Activated naive CD8-positive, alpha-beta T cell treated with anti-CD3 and anti-CD28 coated beads, Interleukin-2, amount 50 U/mL, for 24 hours (primary cell): ENCODE results near the gene MFN2.
"Not testable (repeated sequence)": the region's sequence is repeated elsewhere in the genome, so short reads cannot be mapped to it uniquely, and the experiment has no call there.

ENCODE experiments used
- ATAC-seq: fragments of 150-1000 bp; cut with Tn5 transposase; one replicate; pipeline ENCODE4 v1.10.0; 2021
- DNase-seq: peaks from one replicate; pipeline ENCODE4 v3.0.0; 2021
- H3K27ac Mint-ChIP-seq: one replicate; pipeline ENCODE4 v1.8.0; 2021; ENCODE audit warnings: mild to moderate bottlenecking, mixed read lengths
- H3K27me3 Mint-ChIP-seq: one replicate; pipeline ENCODE4 v1.8.0; 2021; ENCODE audit warnings: mixed read lengths
- H3K36me3 Mint-ChIP-seq: one replicate; pipeline ENCODE4 v1.8.0; 2021; ENCODE audit warnings: low read depth, mixed read lengths
- H3K4me1 Mint-ChIP-seq: one replicate; pipeline ENCODE4 v1.8.0; 2021; ENCODE audit warnings: mixed read lengths
- H3K4me3 Mint-ChIP-seq: one replicate; pipeline ENCODE4 v1.8.0; 2021; ENCODE audit warnings: mild to moderate bottlenecking, moderate library complexity, mixed read lengths
- H3K9me3 Mint-ChIP-seq: one replicate; pipeline ENCODE4 v1.8.0; 2021; ENCODE audit warnings: mixed read lengths

Gene MFN2

DNA sequence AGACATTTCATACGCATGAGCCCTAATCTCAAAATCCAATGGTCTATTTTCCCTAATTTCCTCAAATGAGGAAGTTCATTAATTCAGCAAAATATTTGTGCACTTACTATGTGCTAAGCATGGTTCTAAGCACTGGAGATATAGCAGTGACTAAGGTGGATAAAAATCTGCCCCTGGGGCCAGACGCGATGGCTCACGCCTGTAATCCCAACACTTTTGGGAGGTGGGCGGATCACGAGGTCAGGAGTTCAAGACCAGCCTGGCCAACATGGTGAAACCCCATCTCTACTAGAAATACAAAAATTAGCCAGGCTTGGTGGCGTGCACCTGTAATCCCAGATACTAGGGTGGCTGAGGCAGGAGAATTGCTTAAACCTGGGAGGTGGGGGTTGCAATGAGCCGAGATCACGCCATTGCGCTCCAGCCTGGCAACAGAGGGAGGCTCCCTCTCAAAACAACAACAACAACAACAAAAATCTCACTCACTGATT is 34.8 kb downstream of the MFN2 start:
- Mint-ChIP-seq H3K27me3 (no peaks in the 10 kb centered on the region), H3K27ac (no peak overlapping the region), H3K36me3 (peaks cover 8% of the 10 kb centered on the region), H3K4me1 (peaks cover 27% of the 10 kb centered on the region), H3K4me3 (no peak overlapping the region), H3K9me3 (no peaks in the 10 kb centered on the region)
- DNase-seq, result no peak
- no peak for ATAC-seq

DNA sequence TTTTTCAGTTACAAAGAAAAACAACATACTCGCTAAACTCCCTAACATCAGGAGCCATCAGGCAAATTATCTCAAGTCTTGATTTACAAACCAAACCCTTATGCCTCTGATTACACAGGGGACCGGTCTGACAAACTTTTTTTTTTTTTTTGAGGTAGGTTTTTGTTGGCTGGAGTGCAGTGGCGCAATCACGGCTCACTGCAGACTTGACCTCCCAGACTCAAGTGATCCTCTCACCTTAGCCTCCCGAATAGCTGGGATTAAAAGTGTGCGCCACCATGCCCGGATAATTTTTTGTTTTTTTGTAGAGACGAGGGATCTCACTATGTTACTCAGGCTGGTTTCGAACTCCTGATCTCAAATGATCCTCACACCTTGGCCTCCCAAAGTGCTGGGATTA is 35.3 kb downstream of the MFN2 start:
- Mint-ChIP-seq H3K27ac (no peak overlapping the region), H3K27me3 (no peaks in the 10 kb centered on the region), H3K36me3 (peaks cover 8% of the 10 kb centered on the region), H3K9me3 (no peaks in the 10 kb centered on the region), H3K4me3 (no peak overlapping the region), H3K4me1 (peaks cover 30% of the 10 kb centered on the region)
- ATAC-seq (no peak), DNase-seq (no peak)

DNA sequence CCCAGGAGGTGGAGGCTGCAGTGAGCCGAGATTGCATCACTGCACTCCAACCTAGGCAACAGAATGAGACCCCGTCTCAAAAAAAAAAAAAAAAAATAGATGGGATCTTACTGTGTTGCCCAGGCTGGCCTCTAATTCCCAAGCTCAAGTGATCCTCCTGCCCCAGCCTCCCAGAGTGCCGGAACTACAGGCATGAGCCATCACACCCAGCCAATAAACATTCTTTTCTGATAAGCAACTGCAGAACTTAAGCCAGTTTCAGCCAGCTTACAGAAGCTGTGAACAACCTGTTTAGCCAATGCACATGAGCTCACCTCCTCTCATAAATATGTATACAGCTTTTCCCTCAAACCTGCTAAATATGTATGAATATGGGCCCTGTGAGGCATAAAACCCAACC is 35.9 kb downstream of the MFN2 start:
- Mint-ChIP-seq H3K4me3 (no peak overlapping the region), H3K36me3 (peaks cover 8% of the 10 kb centered on the region), H3K27me3 (no peaks in the 10 kb centered on the region), H3K4me1 (peaks cover 30% of the 10 kb centered on the region), H3K27ac (no peak overlapping the region), H3K9me3 (no peaks in the 10 kb centered on the region)
- DNase-seq (no peak), ATAC-seq (no peak)

DNA sequence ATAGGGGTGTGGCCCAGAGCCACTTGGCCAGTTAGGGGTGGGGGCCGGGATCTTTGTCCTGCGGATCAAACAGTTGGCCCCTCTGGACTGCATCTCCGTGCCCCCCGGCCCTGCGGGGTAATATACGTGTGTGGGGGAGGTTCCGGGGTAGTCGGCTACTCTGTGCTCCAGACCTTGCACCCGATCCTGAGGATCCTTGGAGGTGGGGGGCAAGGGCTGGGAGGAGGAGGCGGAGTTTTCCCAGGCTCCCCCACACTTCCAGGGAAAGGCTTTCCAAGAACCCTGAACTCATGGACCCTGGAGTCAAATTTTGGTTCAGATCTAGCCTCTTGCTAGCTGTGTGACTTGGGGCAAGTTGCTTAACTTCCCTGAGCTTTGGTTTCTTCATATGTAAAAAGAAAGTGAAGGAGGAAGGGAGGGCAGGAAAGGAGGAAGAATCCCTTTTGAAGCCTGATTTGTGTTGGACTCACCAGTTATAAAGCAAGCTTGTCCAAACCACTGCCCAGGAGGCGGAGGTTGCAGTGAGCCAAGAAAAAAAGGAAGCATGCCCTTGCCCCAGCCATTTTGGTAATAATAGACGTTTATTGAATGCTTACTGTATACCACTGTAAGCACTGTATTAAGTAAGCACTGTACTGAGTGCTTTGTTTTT is 39.7 kb downstream of the MFN2 start:
- Mint-ChIP-seq H3K9me3 (no peaks in the 10 kb centered on the region), H3K4me1 (peaks cover 9% of the 10 kb centered on the region), H3K36me3 (peaks cover 7% of the 10 kb centered on the region), H3K4me3 (peak overlapping the region; percentile 83), H3K27ac (peak overlapping the region; percentile 54), H3K27me3 (no peaks in the 10 kb centered on the region)
- ATAC-seq (no peak), DNase-seq (no peak)

DNA sequence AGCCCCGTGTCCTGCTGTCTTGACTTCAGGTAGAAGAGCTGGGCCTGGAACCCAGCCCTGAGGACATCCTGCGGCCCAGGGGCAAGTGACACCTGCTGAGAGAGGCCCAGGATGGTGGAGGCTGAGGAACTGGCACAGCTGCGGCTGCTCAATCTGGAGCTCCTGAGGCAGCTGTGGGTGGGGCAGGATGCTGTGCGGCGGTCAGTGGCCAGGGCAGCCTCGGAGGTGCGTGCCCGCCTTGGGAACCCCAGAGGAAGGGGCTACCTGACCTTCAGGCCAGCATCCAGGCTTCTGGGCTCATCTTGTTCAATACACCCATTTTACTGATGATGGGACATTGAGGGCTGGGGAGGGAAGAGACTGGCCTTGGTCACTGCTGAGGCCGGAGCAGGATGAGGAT is 41.4 kb downstream of the MFN2 start:
- H3K4me3 Mint-ChIP-seq, result no peak overlapping the region

DNA sequence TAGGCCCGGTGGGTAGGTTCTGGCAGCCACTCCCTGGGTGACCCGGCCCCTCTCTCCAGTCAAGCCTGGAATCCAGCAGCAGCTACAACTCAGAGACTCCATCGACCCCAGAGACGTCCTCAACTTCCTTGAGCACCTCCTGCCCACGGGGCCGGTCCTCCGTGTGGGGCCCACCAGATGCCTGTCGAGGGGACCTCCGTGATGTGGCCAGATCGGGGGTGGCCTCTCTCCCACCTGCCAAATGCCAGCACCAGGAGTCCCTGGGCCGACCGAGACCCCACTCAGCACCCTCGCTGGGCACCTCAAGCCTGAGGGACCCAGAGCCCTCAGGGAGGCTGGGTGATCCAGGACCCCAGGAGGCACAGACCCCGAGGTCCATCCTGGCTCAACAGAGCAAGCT is 41.8 kb downstream of the MFN2 start:
- Mint-ChIP-seq H3K36me3 (peaks cover 13% of the 10 kb centered on the region), H3K27me3 (no peaks in the 10 kb centered on the region), H3K4me3 (no peak overlapping the region), H3K4me1 (peaks cover 9% of the 10 kb centered on the region), H3K27ac (no peak overlapping the region), H3K9me3 (no peaks in the 10 kb centered on the region)
- DNase-seq (no peak), ATAC-seq (no peak)

More for the DNA sequence above, 41.4 kb downstream of the MFN2 start:
- Mint-ChIP-seq H3K27ac (no peak overlapping the region), H3K36me3 (peaks cover 13% of the 10 kb centered on the region), H3K27me3 (no peaks in the 10 kb centered on the region), H3K9me3 (no peaks in the 10 kb centered on the region), H3K4me1 (peaks cover 9% of the 10 kb centered on the region)
- DNase-seq (no peak), ATAC-seq (no peak)

DNA sequence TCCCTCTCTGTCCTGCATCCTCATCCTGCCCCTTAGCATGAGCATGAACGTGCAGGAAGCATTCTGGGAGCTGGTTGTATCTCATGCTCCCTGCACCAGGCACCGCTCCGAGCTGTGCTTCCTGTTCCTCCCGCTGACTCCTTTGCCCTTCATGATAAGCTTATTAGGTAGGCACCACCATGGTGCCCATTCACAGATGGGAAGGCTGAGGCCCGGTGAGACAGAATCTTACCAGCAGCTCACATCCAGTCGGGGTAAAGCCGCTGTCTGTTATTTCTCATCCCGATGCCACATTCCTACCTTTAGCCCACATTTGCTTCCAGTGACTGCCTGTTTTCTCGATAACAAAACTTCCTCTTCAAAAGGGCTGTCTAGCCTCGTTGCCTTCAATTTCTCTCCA is 46.3 kb downstream of the MFN2 start:
- Mint-ChIP-seq H3K9me3 (no peaks in the 10 kb centered on the region), H3K27me3 (no peaks in the 10 kb centered on the region), H3K4me3 (no peak overlapping the region), H3K36me3 (peaks cover 20% of the 10 kb centered on the region), H3K4me1 (no peaks in the 10 kb centered on the region), H3K27ac (no peak overlapping the region)
- no peak for DNase-seq
- ATAC-seq, result no peak

DNA sequence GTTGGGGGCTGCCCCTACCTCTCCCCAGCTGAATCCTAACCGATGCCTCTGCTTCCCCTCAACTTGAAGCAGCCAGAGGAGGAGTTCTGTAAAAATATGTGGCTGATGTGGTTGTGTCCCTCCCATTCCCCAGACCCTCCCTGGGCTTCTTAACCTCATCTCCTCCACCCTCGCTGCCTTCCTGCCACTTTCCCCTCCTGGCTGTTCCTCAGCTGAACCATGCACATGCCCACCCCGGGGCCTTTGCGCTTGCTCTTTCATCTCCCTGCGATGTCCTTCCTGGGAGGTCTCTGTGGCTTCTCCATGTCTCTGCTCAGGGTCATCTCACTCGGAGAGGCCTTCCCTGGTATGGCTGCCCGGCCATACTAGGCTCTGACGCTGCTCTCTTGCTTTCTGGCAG is 48.0 kb downstream of the MFN2 start:
- H3K27me3 Mint-ChIP-seq, result no peaks in the 10 kb centered on the region
- H3K27ac Mint-ChIP-seq, result no peak overlapping the region
- H3K4me3 Mint-ChIP-seq, result no peak overlapping the region
- H3K4me1 Mint-ChIP-seq, result no peaks in the 10 kb centered on the region
- H3K36me3 Mint-ChIP-seq, result peaks cover 18% of the 10 kb centered on the region
- ATAC-seq, result no peak
- no peaks in the 10 kb centered on the region for H3K9me3 Mint-ChIP-seq
- no peak for DNase-seq

DNA sequence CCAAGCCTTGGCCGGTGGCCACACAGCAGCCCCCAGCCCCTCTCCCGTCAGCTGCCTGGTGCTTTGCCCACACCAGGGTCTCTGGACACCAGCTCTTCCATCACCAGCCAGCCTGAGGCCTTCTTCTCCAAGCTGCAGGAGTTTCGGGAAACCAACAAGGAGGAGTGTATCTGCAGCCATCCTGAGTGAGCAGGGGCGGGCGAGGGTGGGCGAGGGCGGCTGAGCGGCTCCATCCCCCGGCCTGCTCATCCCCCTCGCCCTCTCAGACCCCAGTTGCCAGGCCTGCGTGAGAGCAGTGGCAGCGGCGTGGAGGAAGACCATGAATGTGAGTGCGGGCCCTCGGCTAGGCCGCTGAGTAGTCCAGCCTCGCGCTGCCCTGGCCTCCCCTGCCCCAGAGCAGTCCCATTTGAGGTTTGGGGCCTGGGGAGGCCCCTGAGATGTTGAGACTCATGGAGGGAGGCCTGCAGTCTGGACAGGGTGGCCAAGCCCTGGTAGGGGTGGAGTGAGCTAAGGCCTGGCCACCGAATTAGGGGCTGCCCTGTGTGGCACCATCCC is 48.8 kb downstream of the MFN2 start:
- Mint-ChIP-seq H3K4me1 (no peaks in the 10 kb centered on the region), H3K9me3 (no peaks in the 10 kb centered on the region), H3K27me3 (no peaks in the 10 kb centered on the region), H3K36me3 (peaks cover 18% of the 10 kb centered on the region), H3K27ac (no peak overlapping the region), H3K4me3 (no peak overlapping the region)
- ATAC-seq (no peak), DNase-seq (no peak)

DNA sequence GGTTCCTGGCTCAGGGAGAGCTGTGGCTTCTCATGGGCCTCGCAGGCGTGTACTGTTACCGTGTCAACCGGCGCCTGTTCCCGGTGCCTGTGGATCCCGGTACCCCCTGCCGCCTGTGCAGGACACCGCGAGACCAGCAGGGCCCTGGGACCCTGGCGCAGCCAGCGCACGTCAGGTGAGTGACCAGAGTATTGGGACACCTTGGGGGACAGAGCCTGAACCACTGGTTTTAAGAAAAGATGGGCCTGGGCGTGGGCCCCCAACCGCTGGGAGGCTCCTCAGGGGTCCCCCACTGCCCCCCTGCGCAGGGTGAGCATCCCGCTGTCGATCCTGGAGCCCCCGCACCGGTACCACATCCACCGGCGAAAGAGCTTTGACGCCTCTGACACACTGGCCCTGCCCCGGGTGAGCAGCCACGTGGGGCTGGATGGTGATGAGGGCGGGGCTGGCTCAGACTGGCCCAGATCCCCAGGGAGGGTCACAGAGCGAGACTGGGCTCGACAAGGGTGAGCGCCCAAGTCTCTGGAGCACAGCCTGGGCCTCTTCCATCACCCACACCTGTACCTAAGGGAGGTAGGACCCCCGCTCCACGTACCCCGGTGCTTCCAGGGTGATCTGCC is 49.6 kb downstream of the MFN2 start:
- no peak overlapping the region for H3K27ac Mint-ChIP-seq
- no peaks in the 10 kb centered on the region for H3K9me3 Mint-ChIP-seq
- no peaks in the 10 kb centered on the region for H3K4me1 Mint-ChIP-seq
- ATAC-seq (no peak), DNase-seq (no peak)
- H3K4me3 Mint-ChIP-seq, result no peak overlapping the region
- peaks cover 14% of the 10 kb centered on the region for H3K36me3 Mint-ChIP-seq
- H3K27me3 Mint-ChIP-seq, result no peaks in the 10 kb centered on the region

DNA sequence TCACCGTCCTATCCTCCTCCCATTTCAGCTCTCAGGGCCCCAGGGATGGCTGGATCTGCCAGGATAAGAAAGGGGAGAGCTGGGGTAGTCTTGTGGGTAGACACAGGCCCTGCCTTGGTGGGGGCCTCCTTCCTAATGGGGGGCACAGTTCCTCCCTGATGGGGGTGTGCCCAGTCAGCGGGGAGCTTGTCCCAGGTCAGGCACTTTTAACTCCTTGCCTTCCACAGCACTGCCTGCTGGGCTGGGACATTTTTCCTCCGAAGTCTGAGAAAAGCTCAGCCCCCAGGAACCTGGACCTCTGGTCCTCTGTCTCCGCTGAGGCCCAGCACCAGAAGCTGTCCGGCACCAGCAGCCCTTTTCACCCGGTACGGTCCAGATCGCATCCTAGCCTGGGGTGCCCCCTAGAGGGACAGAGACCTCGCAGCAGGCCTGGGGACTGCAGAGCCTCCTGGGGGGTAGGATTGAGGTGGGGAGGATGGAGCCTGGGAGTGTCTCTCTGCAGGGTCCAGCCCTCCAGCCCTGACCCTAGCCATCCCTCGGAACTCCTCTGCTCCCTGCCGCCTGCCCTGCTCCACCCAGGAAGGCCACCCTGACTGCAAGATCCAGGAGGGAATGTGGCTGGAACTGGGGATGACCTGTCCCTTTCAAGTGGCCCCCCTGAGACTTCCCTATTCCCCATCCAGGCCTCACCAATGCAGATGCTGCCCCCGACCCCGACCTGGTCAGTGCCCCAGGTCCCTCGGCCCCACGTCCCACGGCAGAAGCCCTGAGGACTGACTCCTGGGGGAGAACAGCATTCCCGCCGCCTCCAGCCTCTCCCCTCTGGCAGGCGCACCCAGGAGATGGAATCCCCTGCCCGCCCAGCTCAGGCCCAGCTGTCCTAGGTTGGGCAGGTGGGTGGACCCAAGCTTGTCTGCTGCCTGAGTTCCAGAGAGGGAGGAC is 51.1 kb downstream of the MFN2 start:
- ATAC-seq, result peak; percentile 64
- peaks cover 7% of the 10 kb centered on the region for H3K36me3 Mint-ChIP-seq
- DNase-seq, result peak; percentile 49
- no peak overlapping the region for H3K27ac Mint-ChIP-seq
- no peaks in the 10 kb centered on the region for H3K27me3 Mint-ChIP-seq
- no peaks in the 10 kb centered on the region for H3K9me3 Mint-ChIP-seq
- H3K4me1 Mint-ChIP-seq, result no peaks in the 10 kb centered on the region
- H3K4me3 Mint-ChIP-seq, result no peak overlapping the region

DNA sequence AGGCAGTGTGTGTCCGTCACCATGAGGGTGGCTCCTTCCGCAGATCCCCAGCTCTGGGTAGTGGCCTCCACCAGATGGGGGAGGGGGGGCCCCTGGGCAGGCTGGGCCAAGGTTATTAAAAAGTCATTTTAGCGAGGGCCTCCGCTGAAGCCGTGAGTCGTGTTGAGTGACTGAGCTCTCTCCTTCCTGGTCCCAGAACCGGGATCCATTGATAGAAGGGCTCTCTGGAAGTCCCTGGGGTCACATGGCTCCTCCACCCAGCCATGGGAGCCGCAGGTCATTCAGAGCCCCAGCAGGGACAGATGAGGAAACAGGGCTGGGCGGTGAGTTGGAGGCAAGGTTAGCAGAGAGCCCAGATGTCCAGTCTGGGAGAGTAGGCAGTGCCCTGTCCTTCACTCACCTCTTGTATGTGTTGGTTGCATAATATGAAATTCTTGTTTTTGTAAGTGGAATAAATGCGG is 51.9 kb downstream of the MFN2 start:
- no peak for DNase-seq
- H3K4me3 Mint-ChIP-seq, result no peak overlapping the region
- H3K27ac Mint-ChIP-seq, result no peak overlapping the region
- no peak for ATAC-seq
- no peaks in the 10 kb centered on the region for H3K4me1 Mint-ChIP-seq
- no peaks in the 10 kb centered on the region for H3K9me3 Mint-ChIP-seq
- H3K36me3 Mint-ChIP-seq, result peaks cover 7% of the 10 kb centered on the region
- no peaks in the 10 kb centered on the region for H3K27me3 Mint-ChIP-seq

DNA sequence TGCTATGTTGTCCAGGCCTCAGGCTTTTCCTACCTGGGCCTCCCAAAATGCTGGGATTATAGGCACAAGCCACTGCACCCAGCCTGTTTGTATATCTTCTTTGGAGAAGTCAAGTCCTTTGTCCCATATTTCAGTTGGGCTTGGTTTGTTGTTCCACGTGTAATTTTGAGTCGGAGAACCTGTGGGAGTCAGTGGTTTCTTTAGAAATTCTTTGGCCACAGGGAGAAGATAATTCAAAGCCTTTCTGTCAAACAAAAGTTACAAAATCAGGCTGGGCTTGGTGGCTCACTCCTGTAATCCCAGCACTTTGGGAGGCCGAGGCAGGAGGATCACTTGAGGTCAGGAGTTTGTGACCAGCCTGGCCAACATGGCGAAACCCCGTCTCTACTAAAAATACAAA is 53.2 kb downstream of the MFN2 start:
- H3K36me3 Mint-ChIP-seq, H3K27me3 Mint-ChIP-seq, H3K4me1 Mint-ChIP-seq, DNase-seq, ATAC-seq, H3K4me3 Mint-ChIP-seq, H3K27ac Mint-ChIP-seq, H3K9me3 Mint-ChIP-seq: not testable (repeated sequence)

DNA sequence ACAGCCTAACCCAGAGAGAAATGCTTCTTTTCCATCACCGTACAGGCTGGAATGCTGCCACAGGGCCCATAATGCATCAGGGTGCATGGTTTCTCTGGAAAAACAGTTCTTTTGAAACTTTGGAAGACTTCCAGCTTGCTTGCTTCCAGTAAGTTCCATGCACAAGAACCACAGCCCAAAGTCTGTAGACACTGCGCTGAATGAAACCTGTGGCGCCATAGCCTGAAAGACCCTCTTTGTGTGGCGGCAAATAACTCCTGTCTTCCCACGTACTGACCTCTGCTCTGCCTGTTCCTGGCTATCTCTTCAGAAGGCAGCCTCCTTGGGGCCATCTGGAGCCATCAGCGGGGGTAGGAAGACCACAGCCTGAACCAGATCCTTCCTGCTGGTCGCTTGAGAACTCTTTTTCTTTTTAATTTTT is 54.1 kb downstream of the MFN2 start:
- Mint-ChIP-seq H3K9me3 (no peaks in the 10 kb centered on the region), H3K36me3 (no peaks in the 10 kb centered on the region), H3K4me1 (peaks cover 13% of the 10 kb centered on the region), H3K27ac (no peak overlapping the region), H3K27me3 (no peaks in the 10 kb centered on the region), H3K4me3 (no peak overlapping the region)
- DNase-seq (no peak), ATAC-seq (no peak)
